Omental fat pad (tissue), 4 donors: ENCODE measurements around the gene TUT4. TPM values are rescaled to one million over a fixed set of nuclear protein-coding genes. Genes with fewer than 3 reads are reported as not detected.
A peak's percentile ranks its signal among the peaks of the same experiment; 100 is the strongest.

ENCODE experiments used
- ATAC-seq: fragments of 150-250 bp; one replicate; pipeline ENCODE4 v1.9.1; 2016; ENCODE audit warnings: mild to moderate bottlenecking, moderate library complexity; ENCODE audit not compliant: low FRiP score
- DNase-seq: peaks from one replicate; pipeline ENCODE4 v3.0.0-alpha.2; 2019; ENCODE audit warnings: low spot score
- CTCF ChIP-seq, 3 donors: fragments of 450-650 bp; IDR thresholded peaks; one replicate each; pipeline ENCODE4 v1.5.1; 2016 to 2017; ENCODE audit warnings: antibody characterized with exemption in 3 of 3, mild to moderate bottlenecking in 3 of 3, moderate library complexity in 2 of 3
- total RNA-seq, 4 donors: library from RNA; depleted of rRNA; stranded (reverse); fragments of >200 nt; gene quantifications; one replicate each; pipeline ENCODE4 v1.1.0, GENCODE V29; 2016

The TUT4 gene
- total RNA-seq, 4 donors from 2014 or later, result 26.2 to 56.4 (median 42.4) TPM

DNA sequence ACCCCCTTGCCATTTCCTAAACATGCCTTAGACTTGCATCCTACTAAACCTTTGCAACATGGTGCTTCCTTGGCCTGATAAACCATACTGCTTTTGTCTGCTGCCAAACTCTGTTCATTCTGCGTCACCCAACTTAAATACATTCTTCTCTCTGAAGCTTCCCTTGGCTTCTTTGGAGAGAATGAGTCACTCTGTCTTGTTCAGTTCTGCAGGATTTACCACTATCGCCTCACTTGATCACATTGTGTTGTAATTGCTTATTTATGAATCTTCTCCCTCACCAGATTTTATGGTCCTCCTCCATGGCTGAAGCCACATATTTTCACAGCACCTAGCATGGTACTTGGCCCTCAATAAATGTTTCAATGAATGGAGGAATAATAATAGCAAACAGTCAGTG, 21.7 kb upstream of the TUT4 start:
- no peak for DNase-seq

DNA sequence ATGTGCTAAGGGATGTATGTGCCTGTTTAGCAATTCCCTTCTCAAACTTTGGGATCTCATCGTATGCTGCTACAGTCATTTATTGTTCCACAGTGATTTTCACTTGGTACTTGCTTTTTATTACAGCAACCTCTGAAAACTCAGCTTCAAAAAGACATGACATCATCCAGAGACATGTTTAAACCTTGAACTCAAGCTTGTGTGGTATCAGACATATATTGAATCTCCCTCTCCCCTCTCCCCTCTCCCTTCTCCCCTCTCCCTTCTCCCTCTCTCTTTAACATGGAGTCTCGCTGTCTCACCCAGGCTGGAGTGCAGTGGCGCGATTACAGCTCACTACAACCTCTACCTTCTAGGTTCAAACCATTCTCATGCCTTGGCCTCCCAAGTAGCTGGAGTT, 19.5 kb upstream of the TUT4 start:
- TF ChIP-seq CTCF (IDR thresholded peaks at IDR 0.05), result no peak
- DNase-seq (no peak), ATAC-seq (no peak)

More for the DNA sequence above, 21.7 kb upstream of the TUT4 start:
- TF ChIP-seq CTCF (IDR thresholded peaks at IDR 0.05), result no peak
- ATAC-seq, result peak; percentile 82

DNA sequence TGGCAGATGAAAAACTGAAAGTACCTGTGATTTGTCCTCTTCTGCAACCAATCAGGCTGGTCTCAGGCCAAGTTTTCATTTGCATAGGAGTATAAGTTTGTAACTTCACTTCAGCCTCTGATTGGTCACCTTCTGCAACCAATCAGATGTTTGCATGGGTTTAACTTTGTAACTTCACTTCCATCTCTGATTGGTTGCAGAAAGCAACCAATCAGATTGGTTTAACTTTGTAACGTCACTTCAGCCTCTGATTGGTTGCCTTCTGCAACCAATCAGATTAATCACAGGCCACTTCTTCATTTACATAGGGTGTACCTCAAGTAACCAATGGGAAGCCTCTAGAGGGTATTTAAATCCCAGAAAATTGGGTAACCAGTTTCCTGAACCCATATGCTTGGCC, 18.9 kb upstream of the TUT4 start:
- DNase-seq (no peak), ATAC-seq (no peak)
- no peak for TF ChIP-seq CTCF (IDR thresholded peaks at IDR 0.05)

DNA sequence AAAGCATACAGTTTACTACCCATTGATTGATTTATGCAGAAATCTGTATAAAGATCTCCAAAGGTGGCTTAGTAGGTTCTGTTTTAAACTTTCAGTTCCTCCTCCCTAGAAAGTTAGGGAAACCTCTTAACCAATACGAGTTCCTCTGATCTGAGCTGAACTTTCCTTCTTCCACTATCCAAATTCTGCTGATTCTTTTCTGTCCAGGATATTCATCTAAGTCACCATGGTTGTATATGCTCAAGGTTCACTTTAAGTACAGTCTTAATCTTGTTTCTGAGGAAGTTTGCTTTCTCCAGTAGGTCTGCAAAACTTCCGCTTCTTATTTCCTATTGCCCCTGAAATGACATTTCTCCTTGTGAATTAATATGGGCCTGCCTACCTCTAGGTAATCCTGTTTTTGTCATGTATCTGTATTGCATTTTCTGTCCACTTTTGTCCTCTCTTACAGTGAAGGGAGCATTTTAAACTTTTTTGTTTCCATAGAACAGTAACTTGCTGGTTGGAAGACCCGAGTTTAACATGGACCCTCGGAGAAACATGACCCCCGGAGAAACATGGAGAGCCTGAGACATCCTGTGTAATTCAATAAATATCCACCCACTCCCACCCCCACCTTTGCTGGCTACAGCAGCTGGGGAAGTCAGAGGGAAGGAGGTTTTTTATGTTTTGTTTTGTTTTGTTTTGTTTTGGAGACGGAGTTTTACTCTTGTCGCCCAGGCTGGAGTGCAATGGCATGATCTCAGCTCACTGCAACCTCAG, 16.7 kb upstream of the TUT4 start:
- ATAC-seq (no peak), DNase-seq (no peak)
- TF ChIP-seq CTCF (IDR thresholded peaks at IDR 0.05), result no peak

- ATAC-seq, result no peak
- TF ChIP-seq CTCF (IDR thresholded peaks at IDR 0.05), result no peak
- DNase-seq, result no peak
Measured at GRCh38 chr1:52567943-52568342, 15.1 kb upstream of the TUT4 start.

DNA sequence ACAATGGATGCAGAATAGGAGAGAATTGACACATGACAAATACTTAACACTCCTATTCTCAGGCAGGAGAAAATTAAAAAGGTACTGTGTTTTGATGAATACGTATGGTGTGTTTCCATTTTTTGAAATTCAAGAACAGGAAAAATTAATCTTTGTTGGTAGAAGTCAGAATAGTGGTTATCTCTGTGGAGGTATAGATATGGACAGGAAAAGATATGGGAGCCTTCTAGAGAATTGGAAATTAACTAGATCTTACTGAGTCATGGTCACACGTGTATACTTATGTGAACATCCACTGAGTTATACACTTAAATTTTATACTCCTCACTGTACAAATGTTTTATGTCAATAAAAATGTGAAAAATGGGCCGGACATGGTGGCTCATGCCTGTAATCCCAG, 9.9 kb upstream of the TUT4 start:
- ATAC-seq (no peak), DNase-seq (no peak)
- TF ChIP-seq CTCF (IDR thresholded peaks at IDR 0.05), result no peak

DNA sequence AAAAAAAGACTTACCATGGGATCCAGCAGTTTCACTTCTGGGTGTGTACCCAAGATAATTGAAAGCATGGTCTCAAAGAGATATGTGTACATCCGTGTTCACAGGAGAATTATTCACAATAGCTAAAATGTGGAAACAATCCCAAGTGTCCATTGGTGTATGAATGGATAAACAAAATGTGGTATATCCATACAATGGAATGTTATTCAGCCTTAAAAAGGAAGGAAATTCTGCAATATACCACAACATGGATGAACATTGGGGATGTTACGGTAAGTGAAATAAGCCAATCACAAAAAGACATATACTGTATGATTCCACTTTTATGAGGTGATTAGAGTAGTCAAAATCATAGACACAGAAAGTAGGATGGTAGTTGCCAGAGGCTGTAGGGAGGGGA, 7.0 kb upstream of the TUT4 start:
- no peak for ATAC-seq
- no peak for DNase-seq
- no peak for TF ChIP-seq CTCF (IDR thresholded peaks at IDR 0.05)
